Activated CD4-positive, alpha-beta T cell treated with anti-CD3 and anti-CD28 coated beads, Interleukin-2, amount 50 U/mL, for 16 hours (primary cell): ENCODE measurements around the gene NRCAM.

ENCODE experiments used
- DNase-seq: peaks from one replicate; pipeline ENCODE4 v3.0.0-alpha.2; 2020

The NRCAM gene

GRCh38 chr7:108457871-108458270 is 1.6 kb upstream of the NRCAM start:
- DNase-seq: no peak

GRCh38 chr7:108456845-108457540 is 757 bp upstream of the NRCAM start:
- no peak for DNase-seq

- DNase-seq: no peak
Measured at GRCh38 chr7:108455551-108455997, 662 bp downstream of the NRCAM start.

GRCh38 chr7:108454674-108455550 is 1.3 kb downstream of the NRCAM start:
- no peak for DNase-seq

GRCh38 chr7:108454317-108454673 is 1.9 kb downstream of the NRCAM start:
- no peak for DNase-seq

GRCh38 chr7:108453320-108453719 is 2.9 kb downstream of the NRCAM start:
- no peak for DNase-seq

GRCh38 chr7:108452707-108453106 is 3.5 kb downstream of the NRCAM start:
- peak; percentile 31 for DNase-seq

- DNase-seq: no peak
Measured at GRCh38 chr7:108451296-108451848, 4.9 kb downstream of the NRCAM start.

GRCh38 chr7:108450160-108450559 is 6.1 kb downstream of the NRCAM start:
- DNase-seq: no peak

GRCh38 chr7:108449521-108449920 is 6.7 kb downstream of the NRCAM start:
- DNase-seq: no peak

- DNase-seq: no peak
Measured at GRCh38 chr7:108448584-108449505, 7.4 kb downstream of the NRCAM start.

- peak; percentile 26 for DNase-seq
Measured at GRCh38 chr7:108442039-108442568, 14.1 kb downstream of the NRCAM start.

- no peak for DNase-seq
Measured at GRCh38 chr7:108441392-108441955, 14.8 kb downstream of the NRCAM start.

- no peak for DNase-seq
Measured at GRCh38 chr7:108440613-108441012, 15.6 kb downstream of the NRCAM start.

- DNase-seq: no peak
Measured at GRCh38 chr7:108436906-108437305, 19.3 kb downstream of the NRCAM start.

GRCh38 chr7:108434010-108434409 is 22.2 kb downstream of the NRCAM start:
- no peak for DNase-seq

- no peak for DNase-seq
Measured at GRCh38 chr7:108431099-108431498, 25.1 kb downstream of the NRCAM start.

GRCh38 chr7:108430664-108431063 is 25.6 kb downstream of the NRCAM start:
- DNase-seq: no peak

GRCh38 chr7:108427766-108428165 is 28.5 kb downstream of the NRCAM start:
- no peak for DNase-seq

GRCh38 chr7:108425714-108426275 is 30.4 kb downstream of the NRCAM start:
- no peak for DNase-seq

GRCh38 chr7:108424013-108424412 is 32.2 kb downstream of the NRCAM start:
- DNase-seq: no peak
